Measurements from ENCODE around the gene A3GALT2.
A peak's percentile ranks its signal among the peaks of the same experiment; 100 is the strongest.

- peak; percentile 82 for TF ChIP-seq POLR2A (IDR thresholded peaks at IDR 0.05)
- TF ChIP-seq POLR2AphosphoS5 (IDR thresholded peaks at IDR 0.05): peak; percentile 73 to 93 (median 92)
Measured at GRCh38 chr1:33346927-33347649, 26.2 kb upstream of the A3GALT2 start.

Measured in transverse colon (tissue), 3 donors.